Activated CD8-positive, alpha-beta memory T cell treated with anti-CD3 and anti-CD28 coated beads for 24 hours (primary cell): ENCODE results near the gene NUMBL.
A peak's percentile ranks its signal among the peaks of the same experiment; 100 is the strongest.

Experiments used
- DNase-seq: peaks from one replicate; pipeline ENCODE4 v3.0.0-alpha.2; 2020

The NUMBL gene

DNA sequence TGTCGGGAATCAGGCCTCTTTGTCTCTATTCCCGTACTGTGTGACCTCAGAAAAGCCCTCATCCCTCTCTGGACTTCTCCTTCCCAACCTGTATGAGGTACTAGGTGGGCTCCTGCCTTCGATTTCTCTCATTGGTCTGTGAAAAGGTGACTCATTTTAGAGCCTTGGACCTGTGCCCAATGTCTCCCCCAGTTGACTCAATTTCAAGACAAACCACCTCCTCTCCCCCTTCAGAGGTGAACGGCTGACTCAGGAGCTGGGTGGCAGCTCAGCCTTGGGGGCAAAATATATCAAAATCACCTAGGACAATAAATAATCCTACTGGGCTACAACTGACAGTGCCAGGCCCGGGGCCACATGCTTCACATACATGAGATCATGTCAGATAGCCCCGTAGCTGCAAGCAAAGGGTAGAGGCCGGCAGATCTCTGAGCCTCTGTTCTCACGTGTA lies 25.6 kb upstream of the NUMBL start:
- peak; percentile 85 for DNase-seq

DNA sequence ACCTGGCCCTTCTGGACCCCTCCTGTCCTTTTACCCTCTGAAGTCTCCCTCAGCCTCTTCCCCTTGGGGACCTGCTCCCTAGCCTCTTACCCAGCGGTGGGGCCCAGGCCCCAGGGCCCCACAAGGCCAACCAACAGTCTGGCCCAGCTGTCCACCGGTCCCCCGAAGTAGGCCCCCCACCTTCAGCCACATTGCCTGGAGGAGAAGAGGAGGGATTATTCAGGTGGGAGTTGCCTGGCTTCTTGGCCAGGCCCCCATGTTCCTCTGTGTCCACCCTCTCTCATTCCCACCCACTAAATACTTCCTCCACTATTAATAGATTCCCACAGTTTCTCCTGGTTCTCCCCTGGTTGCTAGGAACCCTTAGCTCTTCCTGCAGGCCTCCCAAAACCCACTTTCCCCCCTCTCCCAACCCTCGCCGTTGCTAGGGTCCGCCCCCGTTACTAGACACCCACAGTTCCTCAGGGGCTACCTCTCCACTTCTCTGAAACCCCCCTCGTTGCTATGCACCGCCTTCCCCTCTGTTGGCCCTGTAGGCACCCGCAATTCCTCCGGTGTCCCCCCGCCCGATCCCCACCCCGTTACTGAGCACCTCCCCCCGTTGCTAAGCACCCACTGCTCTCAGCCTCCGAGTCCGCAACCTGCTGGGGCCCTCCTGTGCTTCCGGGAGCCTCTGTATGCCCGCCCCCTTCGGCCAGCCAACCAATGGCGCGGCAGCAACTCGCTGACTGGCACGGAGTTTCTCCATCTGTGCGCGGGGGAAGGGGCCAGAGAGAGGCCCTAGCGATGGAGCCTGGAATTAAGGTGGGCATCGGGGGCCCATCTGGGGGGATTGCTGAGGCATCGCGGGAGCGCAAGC lies 24.2 kb upstream of the NUMBL start:
- peak; percentile 96 for DNase-seq

DNA sequence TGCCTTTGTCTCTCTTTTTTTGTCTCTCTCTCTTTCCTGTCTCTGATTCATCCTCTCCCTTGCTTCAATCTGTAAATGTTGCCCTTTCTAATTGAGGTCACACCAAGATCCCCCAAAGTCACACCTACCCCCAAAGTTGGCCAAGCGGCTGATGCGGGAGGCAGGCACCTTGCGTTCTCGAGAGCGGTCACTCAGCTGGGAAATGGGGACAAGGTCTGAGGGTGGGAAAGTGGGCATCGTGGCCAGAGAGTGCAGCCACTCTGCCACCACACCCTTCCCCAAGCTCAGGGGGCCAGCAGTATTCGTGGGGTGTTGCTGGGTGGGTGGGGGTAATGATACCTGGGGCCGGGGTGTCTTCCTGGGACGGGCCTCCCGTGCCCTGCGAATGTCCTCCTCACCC lies 23.5 kb upstream of the NUMBL start:
- DNase-seq: no peak

DNA sequence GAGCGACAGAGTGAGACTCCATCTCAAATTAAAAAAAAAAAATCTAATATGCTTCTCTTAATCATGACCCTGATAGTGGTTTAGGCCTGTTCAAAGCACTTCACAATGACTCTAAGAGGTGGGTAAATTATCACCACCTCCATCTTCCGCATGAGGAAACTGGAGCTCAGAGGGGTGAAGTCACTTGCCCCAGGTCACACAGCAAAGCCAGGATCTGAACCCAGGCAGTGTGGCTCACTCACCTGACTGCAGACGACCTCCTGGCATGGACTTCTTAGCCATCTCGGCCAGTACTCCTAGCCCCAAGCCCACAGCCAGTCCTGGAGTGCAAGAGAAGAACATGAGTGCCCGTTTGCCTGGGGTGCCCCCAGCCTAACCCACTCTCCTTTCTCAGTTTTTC lies 19.4 kb upstream of the NUMBL start:
- no peak for DNase-seq

DNA sequence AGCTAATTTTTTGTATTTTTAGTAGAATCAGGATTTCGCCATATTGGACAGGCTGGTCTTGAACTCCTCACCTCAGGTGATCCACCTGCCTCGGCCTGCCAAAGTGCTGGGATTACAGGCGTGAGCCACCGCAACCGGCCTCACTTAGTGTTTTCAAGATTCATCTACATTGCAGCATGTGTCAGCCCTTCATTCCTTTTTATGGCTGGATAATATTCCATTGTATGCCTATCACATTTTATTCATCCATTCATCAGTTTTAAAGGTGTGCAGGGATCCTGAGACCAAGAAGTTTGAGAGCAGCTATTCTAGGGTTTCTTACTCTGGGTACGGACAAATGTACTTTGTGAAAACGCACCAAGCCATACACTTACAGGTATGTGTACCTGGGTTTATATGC lies 17.2 kb upstream of the NUMBL start:
- no peak for DNase-seq

DNA sequence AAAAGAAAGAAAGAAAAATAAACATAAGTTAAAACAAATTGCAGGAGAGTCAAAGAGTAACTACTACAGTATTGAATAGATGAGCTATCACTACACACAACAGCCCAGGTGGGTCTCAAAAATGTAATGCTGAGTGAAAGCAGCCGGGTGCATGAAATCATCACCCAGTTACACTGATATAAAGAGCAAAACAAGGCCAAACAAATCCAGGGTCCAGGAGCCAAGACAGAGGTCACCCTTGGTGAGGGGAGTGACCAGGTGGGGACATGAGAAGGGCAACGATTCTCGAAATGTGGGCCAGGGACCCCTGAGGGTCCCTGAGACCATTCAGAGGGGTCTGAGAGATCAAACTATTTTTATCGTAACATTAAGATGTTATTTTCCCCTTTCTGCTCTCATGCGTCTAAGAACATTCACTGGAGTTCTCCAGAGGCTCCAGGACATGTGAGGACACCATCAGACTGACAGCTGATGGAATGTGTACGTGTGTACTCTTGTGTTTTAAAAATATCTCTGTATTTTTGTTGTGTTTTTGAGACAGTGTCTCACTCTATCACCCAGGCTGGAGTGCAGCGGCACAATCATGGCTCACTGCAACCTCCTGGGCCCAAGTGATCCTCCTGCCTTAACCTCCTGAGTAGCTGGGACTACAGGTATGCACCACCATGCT lies 15.6 kb upstream of the NUMBL start:
- no peak for DNase-seq

DNA sequence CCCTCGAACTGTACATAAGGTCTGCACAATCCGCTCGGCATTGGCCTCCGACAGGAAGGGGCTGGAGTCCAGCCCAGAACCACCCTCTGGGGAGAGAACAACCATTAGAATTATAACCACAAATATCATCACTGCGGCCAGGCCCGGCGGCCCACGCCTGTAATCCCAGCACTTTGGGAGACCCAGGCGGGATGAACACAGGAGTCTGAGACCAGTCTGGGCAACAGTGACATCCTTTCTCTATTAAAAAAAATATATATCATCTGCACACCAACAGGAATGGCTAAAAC lies 14.9 kb upstream of the NUMBL start:
- DNase-seq: no peak

DNA sequence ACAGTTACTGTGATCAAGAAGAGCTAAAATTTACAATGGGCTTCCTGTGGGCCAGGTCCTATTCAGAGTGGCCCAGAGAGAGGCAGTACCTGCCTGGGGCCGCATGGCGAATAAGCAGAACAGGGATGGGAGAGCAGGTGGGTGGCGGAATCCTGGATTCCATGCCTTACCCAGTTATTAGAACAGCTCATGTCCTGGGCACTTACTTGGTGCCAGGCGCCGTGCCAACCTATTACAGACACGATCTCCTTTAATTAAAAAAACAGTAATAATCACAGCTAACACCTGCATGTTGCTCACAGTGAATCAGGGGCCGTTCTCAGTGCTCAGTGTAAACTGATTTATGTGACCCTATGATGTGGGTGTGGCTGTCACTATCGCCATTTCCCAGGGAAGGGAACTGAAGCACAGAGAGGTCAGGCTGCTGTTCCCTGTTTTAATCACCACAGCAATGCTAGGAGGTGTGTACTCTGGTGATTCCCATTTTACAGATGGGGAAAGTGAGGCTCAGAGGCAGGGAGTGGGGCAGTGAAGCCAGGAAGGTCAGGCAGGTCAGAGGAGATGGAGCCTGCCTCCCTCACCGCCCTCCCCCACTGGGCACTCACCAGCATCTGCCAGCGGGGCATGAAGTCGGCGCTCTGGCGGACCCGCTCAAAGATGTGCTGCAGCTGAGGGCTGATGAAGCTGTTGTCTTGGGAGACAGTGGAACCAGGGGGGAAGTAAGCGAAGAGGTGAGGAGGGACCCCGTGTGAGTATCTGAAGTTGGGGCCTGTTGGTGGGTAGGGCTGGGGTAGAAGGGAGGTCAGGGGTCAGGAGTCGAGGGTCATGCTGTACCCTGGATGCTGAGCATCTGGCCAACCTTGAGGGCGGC lies 14.3 kb upstream of the NUMBL start:
- no peak for DNase-seq

DNA sequence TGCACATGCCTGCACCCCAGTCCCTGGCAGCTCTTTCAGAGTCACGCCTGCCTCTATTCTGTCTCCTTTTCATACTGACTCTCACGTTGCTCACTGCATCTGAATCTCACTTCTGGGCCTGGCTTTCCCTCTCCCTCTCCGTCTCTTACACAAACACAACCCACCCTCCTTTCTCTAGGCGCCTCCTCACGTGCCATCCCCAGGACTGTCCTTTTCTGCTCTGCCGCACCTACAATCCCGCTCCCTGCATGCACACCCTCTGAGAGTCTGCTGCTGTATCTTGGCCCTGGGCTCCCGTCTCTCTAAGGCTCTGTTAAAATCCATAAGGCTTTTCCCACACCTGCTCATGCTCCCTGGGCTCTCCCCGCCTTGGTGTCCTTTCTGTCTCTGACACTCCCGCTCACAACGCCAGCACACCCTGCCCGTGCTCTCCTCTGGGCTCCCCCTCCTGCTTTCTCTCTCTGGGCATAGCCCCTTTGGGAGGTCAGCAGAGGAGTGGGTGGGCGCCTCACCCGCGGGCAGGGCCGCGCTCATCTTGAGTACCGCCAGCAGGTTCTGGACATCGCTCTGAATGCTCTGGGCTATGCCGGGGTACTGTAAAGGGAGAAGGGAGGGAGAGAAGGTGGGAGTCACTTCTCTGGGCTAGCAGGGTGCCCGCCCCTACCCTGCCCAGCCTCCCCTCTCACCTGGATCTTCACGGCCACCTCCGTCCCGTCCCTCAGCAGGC lies 12.7 kb upstream of the NUMBL start:
- no peak for DNase-seq

DNA sequence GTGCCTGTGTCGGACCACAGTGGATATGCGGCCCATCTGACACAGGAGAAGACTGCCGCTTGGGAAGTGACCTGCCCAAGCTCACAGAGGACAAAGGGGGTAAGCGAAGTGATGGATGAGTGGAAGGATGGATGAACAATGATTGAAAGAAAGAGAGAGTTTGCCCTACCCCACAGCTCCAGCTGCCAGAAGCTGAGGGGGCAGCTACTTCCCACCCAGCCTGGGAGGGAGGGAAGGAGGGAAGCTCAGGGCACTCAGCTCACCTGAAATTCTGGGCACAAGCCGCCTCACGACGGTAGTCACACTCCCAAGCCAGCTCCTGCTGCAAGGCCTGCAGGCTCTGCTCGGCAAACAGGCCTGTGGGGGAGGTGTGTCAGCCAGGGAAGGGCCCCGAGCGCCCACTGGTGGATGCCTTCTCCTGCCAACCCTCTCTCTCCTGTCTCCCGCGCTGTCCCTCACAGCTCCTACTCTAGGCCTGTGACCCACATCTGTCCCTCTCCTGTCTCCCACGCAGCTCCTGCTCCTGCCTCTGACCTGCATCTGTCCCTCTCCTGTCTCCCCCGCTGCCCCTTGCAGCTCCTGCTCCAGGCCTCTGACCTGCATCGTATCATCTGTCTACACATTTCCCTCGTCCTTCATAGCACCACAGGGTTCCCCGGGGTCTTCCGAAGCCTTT lies 12.0 kb upstream of the NUMBL start:
- DNase-seq: no peak

DNA sequence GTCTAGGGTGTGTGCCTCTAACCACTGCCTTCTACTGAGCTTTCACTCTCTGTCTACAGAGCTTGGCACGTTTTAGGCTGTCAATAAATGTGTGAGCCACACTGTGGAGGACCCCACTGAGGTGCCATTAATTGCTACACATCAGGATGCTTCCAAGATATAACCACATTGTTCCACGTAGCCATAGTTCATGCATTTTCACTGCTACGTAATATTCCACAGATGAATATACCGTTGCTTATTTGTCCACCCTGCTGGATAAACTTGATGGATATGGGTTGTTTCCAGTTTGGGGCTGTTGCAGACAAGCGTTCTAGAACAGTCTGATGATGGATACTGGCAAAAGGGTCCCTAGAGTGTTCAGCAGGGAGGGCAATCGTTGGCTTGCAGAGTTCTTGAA lies 11.3 kb upstream of the NUMBL start:
- no peak for DNase-seq

DNA sequence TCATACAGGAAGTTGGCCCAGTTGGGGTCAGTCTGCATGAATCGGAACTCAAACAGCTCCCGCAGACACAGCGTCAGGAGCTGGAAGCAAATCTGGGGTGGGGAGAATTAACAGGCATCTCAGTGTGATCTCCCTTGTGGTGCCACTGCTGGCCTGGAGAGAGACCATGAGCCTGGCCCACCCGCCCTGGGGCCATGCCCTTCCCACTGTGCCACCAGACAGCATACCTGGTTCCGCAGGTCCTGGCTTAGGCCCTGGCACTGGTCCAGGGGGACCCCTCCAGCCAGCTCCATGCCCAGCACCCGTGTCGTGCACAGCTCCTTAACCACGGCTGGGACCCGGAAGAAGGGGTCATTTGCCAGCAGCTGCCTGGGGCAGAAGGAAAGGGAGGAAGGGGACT lies 9.6 kb upstream of the NUMBL start:
- DNase-seq: no peak

DNA sequence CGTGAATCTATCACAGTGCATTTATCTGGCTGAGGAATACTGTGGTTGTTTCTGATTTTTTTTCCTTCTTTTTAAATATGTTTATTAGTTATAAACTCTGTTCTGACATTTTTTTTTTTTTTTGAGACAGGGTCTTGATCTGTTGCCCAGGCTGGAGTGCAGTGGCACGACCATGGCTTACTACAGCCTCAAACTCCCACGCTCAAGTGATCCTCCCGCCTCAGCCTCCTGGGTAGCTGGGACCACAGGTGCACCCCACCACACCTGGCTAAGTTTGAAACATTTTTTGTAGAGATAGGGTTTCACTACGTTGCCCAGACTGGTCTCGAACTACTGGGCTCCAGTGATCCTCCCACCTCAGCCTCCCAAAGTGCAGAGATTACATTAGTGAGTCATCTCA lies 6.6 kb upstream of the NUMBL start:
- no peak for DNase-seq

DNA sequence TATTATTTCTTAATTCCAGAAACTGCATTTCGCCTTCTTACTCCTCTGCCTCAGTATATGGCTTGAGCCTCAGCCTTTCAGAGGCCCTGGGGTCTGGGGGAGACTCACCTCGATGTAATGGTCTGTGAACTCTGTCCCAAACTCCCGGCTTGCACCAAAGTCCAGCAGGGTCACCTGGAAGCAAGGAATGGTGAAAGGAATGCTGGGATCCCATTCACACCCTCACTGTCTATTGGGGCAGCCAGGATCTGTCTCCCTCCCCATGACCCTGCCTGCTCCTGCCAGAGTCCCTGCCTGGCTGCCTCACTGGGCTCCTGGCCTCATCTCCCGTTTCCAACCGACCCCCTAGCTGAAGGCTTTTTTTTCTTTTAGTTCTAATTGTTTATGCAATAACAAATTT lies 5.4 kb upstream of the NUMBL start:
- DNase-seq: no peak

DNA sequence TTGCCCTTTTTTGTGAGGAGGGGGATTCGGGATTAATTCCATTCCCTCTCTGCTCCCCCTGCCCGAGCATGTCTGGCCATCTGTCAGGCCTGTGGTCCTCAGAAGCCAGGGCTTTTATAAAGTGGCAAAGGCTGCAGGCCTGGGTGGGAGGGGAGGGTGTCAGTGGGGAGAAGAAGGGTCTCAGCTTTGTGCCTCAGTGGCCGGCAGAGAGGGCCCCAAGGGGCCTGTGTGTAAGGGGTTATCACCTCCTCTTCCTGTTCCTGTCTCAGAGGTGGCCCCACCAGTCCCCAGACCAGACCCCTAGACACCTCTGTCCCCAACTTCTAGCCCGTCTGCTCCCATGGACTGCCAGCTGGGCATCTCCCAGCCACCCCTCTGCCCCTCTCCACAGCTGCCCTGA lies 3.4 kb upstream of the NUMBL start:
- no peak for DNase-seq

DNA sequence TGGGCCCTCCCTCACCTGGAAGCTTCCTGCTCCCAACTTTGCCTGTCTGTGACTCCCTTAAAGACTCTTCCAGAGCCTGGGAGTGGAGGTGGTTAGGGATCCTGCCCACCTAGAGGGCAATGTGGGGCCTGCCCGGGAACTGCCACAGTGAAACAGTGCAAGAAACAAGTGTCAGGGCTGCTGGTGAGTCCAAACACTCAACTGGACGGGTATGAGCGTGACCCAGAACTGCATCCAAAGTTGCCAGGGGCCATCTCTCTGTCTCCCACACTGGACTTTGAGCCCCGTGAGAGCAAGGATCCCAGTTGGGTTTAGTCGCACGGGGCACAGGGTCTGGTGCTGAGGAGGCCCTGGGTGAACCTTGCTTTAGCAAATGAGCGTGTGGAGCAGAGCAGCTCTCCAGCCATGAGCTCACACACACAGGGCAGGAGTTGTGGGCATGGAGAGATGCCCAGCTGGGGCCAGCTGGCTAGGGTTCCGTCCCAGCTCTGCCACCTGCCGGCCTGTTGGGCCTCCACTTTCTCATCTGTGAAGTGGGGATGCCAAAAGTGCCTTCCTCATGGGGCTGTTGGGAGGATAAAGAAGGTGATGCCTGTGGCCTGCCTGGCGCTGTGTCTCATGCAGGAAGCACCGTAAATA lies 2.8 kb upstream of the NUMBL start:
- no peak for DNase-seq

DNA sequence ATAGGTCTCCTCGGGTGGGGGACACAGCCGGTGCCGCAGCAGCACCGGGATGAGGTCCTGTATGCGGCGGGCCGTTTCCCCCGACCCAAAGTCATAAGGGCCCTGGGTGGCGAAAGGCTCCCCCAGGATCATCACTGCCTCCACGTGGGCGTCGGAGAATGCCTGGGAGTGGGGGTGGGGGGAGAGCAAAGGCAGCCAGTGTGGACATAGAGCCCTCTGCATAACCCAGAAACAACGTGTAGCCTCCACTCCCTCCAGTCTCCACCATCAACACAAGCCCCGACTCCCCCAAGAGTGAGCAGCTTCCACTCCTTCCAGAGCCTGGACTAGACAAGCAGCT lies 1.7 kb upstream of the NUMBL start:
- no peak for DNase-seq

DNA sequence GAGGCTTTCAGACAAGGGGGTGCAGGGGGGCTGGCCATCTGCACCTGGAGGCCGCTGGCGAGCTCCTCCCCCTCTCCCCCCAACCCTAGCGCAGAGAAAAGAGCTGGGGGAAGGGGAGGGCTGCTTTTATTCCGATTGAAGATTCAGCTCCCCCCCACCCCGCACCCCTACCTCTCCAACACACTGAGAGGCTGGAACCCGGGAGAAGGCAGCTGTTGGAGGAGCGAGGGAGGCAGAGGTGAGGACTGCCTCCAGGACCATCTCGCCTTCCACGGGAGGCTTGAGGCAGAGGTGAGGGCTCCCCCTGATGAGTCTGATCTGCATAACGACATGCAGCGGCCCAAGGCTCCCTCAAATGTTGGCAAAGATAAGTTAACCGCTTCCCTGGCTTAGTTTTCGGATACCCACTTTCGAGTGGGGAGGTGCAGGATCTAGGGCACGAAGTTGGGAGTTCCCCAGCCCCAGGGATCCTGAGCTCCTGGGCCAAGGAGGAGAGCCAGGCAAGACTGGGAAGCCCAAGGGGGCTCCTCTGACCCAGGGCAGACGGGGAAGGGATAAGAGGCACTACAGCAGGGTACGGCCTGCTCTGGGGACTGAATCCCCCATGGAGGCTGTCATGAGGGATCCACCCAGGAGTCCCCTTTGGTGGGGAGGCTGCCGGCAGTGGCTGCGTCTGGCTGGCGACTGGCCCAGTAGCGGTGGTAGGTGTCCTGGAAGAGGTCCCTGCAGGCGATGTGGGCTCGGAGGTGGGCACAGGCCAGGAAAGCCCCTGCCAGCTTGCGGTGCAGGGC lies 1.2 kb upstream of the NUMBL start:
- peak; percentile 73 for DNase-seq

DNA sequence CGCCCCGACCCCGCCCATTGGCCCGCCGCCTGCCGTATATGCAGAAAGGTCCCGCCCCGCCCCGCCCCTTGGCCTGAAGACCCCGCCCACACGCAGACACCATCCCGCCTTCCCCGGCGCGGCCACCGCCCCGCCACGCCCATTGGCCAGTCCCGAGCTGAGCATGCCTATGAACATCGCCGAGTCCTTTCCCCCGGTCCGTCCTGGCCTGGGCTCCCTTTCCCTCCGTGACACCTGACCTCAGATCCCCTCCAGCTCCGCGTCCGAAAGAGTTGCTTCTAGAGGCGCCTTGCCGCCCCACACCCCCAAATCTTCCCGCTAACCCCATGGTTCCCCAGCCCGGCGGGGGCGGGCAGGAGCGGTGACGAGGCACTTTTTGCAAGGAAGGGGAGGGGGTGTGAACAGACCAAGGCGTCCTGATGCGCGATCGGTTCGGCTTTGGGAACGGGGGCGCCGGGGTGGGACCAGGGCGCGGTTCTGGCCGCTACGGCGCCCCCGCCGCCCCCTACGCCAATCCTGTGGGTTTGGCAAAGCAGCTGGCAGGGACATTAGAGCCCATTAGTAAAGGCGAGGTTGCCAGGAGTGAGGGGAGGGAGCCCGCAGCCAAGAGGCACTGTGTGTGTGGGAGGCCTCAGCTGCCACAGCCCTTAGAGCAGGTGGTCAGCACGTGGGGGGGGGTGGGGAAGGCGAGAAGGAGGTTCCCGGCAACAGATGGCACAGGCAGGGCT lies 406 bp upstream of the NUMBL start:
- DNase-seq: peak; percentile 96

DNA sequence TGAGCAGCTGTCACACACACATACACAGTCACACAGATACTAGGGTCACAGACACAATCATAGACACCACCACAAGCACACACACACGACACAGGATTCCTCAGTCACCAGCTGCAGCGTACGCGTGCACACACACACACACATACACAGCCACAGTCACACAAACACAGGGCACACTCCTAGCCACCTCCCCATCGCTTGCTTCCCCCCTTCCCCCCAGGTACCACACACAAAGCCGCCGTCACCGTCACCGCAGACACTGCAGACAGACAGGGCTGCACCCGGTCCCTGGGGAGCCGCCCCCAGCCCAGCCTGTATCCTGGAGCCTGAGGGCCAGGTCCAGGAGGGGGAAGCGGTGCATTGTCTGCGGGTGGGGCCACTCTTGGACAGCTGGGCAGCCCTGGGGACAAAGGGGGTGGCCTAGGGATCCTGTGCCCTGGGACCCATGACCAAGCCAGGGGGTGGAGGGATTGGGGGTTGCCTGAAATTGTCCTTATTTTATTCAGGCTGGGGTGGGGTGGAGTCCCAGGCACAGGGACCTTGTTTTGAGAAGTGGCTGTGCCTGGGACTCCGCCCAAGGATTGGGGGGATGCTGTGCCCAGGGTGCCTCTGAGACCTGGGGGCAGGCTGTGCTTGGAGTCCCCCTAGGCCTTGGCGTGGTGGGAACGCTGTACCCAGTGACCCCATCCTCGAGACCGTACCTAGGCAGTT lies 957 bp downstream of the NUMBL start:
- DNase-seq: no peak
